ENCODE results near the gene CLDN16. TPM values are rescaled to one million over a fixed set of nuclear protein-coding genes. Genes with fewer than 3 reads are reported as not detected.

CLDN16 gene
- total RNA-seq, 1 donor from 2014 or later: 0.50 TPM

- no peak overlapping the region for H2AFZ ChIP-seq (ENCODE audit: low read depth, low read length)
- no peaks in the 10 kb centered on the region for H4K20me1 ChIP-seq (ENCODE audit: insufficient read depth, low read length)
- no peak overlapping the region for H3K4me2 ChIP-seq (ENCODE audit: low read length)
- no peak overlapping the region for H3K4me3 Mint-ChIP-seq (ENCODE audit: unreplicated experiment)
- no peak overlapping the region for H3K4me3 ChIP-seq (ENCODE audit: insufficient read depth, low read depth, low read length)
- no peaks in the 10 kb centered on the region for H3K36me3 Mint-ChIP-seq (ENCODE audit: low read depth, unreplicated experiment)
- no peaks in the 10 kb centered on the region for H3K9me3 Mint-ChIP-seq (ENCODE audit: unreplicated experiment)
- peaks cover 4% of the 10 kb centered on the region for H3K4me1 Mint-ChIP-seq (ENCODE audit: low read depth, unreplicated experiment)
- no peak overlapping the region for H3K27ac Mint-ChIP-seq (ENCODE audit: unreplicated experiment)
- no peak overlapping the region for H3K27ac ChIP-seq (ENCODE audit: low read depth, low read length)
- H3K27me3 ChIP-seq (ENCODE audit: insufficient read depth, low read length): no peaks in the 10 kb centered on the region
- no peaks in the 10 kb centered on the region for H3K36me3 ChIP-seq (ENCODE audit: insufficient read depth, low read length)
- H3K9me3 ChIP-seq (ENCODE audit: insufficient read depth, low read depth, low read length): no peaks in the 10 kb centered on the region
- no peak overlapping the region for H3K9ac ChIP-seq (ENCODE audit: low read length)
- H3K27me3 Mint-ChIP-seq (ENCODE audit: low read depth, unreplicated experiment): no peaks in the 10 kb centered on the region
- no peaks in the 10 kb centered on the region for H3K79me2 ChIP-seq (ENCODE audit: insufficient read depth, low read length)
- no peak for FAIRE-seq
- TF ChIP-seq EZH2 (IDR thresholded peaks at IDR 0.05; ENCODE audit: insufficient read depth, low read length) (no peak), CTCF (IDR thresholded peaks at IDR 0.05; ENCODE audit: insufficient read depth, low read depth, low read length) (no peak)
- no peaks in the 10 kb centered on the region for H3K4me1 ChIP-seq (ENCODE audit: insufficient read depth, low read length)
- no peak for DNase-seq (ENCODE audit: low read depth)
These were observed 16.8 kb downstream of the CLDN16 start for GRCh38 chr3:190404715-190405114.

GRCh38 chr3:190414297-190414696 lies 26.3 kb downstream of the CLDN16 start:
- no peak for DNase-seq (ENCODE audit: low read depth)
- no peaks in the 10 kb centered on the region for H3K27me3 Mint-ChIP-seq (ENCODE audit: low read depth, unreplicated experiment)
- no peak overlapping the region for H3K27ac Mint-ChIP-seq (ENCODE audit: unreplicated experiment)
- Histone ChIP-seq H3K27me3 (ENCODE audit: insufficient read depth, low read length) (no peaks in the 10 kb centered on the region), H3K4me2 (ENCODE audit: low read length) (no peak overlapping the region), H3K9me3 (ENCODE audit: insufficient read depth, low read depth, low read length) (no peaks in the 10 kb centered on the region), H3K36me3 (ENCODE audit: insufficient read depth, low read length) (no peaks in the 10 kb centered on the region), H3K9ac (ENCODE audit: low read length) (no peak overlapping the region), H3K4me3 (ENCODE audit: insufficient read depth, low read depth, low read length) (no peak overlapping the region), H2AFZ (ENCODE audit: low read depth, low read length) (no peak overlapping the region), H3K79me2 (ENCODE audit: insufficient read depth, low read length) (no peaks in the 10 kb centered on the region), H3K4me1 (ENCODE audit: insufficient read depth, low read length) (no peaks in the 10 kb centered on the region), H3K27ac (ENCODE audit: low read depth, low read length) (no peak overlapping the region), H4K20me1 (ENCODE audit: insufficient read depth, low read length) (no peaks in the 10 kb centered on the region)
- H3K4me1 Mint-ChIP-seq (ENCODE audit: low read depth, unreplicated experiment): no peaks in the 10 kb centered on the region
- peaks cover 2% of the 10 kb centered on the region for H3K36me3 Mint-ChIP-seq (ENCODE audit: low read depth, unreplicated experiment)
- FAIRE-seq: no peak
- no peak overlapping the region for H3K4me3 Mint-ChIP-seq (ENCODE audit: unreplicated experiment)
- H3K9me3 Mint-ChIP-seq (ENCODE audit: unreplicated experiment): peaks cover 4% of the 10 kb centered on the region
- no peak for TF ChIP-seq CTCF (IDR thresholded peaks at IDR 0.05; ENCODE audit: insufficient read depth, low read depth, low read length)
- no peak for TF ChIP-seq EZH2 (IDR thresholded peaks at IDR 0.05; ENCODE audit: insufficient read depth, low read length)

- Mint-ChIP-seq H3K9me3 (ENCODE audit: unreplicated experiment) (no peaks in the 10 kb centered on the region), H3K4me1 (ENCODE audit: low read depth, unreplicated experiment) (no peaks in the 10 kb centered on the region), H3K4me3 (ENCODE audit: unreplicated experiment) (no peak overlapping the region), H3K27me3 (ENCODE audit: low read depth, unreplicated experiment) (no peaks in the 10 kb centered on the region), H3K27ac (ENCODE audit: unreplicated experiment) (no peak overlapping the region), H3K36me3 (ENCODE audit: low read depth, unreplicated experiment) (no peaks in the 10 kb centered on the region)
- Histone ChIP-seq H2AFZ (ENCODE audit: low read depth, low read length) (no peak overlapping the region), H3K79me2 (ENCODE audit: insufficient read depth, low read length) (no peaks in the 10 kb centered on the region), H3K27ac (ENCODE audit: low read depth, low read length) (no peak overlapping the region), H3K9ac (ENCODE audit: low read length) (no peak overlapping the region), H3K9me3 (ENCODE audit: insufficient read depth, low read depth, low read length) (no peaks in the 10 kb centered on the region), H3K4me2 (ENCODE audit: low read length) (no peak overlapping the region), H3K27me3 (ENCODE audit: insufficient read depth, low read length) (no peaks in the 10 kb centered on the region), H3K4me1 (ENCODE audit: insufficient read depth, low read length) (no peaks in the 10 kb centered on the region), H3K4me3 (ENCODE audit: insufficient read depth, low read depth, low read length) (no peak overlapping the region), H4K20me1 (ENCODE audit: insufficient read depth, low read length) (no peaks in the 10 kb centered on the region), H3K36me3 (ENCODE audit: insufficient read depth, low read length) (no peaks in the 10 kb centered on the region)
- FAIRE-seq: peak; percentile 23
- TF ChIP-seq CTCF (IDR thresholded peaks at IDR 0.05; ENCODE audit: insufficient read depth, low read depth, low read length) (no peak), EZH2 (IDR thresholded peaks at IDR 0.05; ENCODE audit: insufficient read depth, low read length) (no peak)
- DNase-seq (ENCODE audit: low read depth): no peak
These were observed 36.1 kb downstream of the CLDN16 start for GRCh38 chr3:190424108-190424477.
